DND-41 (cell line): ENCODE measurements around the gene CHKB.

Experiments
- ATAC-seq: fragments of 200-7000 bp; cut with Tn5 transposase; 3 replicates; pipeline ENCODE4 v1.9.1; 2021; ENCODE audit warnings: low read depth; ENCODE audit not compliant: insufficient read depth
- DNase-seq: peaks from one replicate; pipeline ENCODE4 v3.0.0-alpha.2; 2020
- H2AFZ ChIP-seq: 2 replicates; pipeline ENCODE4 v1.6.0; 2012; ENCODE audit warnings: low read depth, low read length
- H3K27ac ChIP-seq: 2 replicates; pipeline ENCODE4 v1.5.1; 2012; ENCODE audit warnings: low read length, inconsistent platforms
- H3K27me3 ChIP-seq: fragments of 200-600 bp; sonication (generic); 2 replicates; pipeline ENCODE4 v1.6.0; 2012; ENCODE audit warnings: low read length, mild to moderate bottlenecking, inconsistent platforms; ENCODE audit not compliant: insufficient read depth, poor library complexity
- H3K36me3 ChIP-seq: 2 replicates; pipeline ENCODE4 v1.5.1; 2012; ENCODE audit warnings: low read length, inconsistent platforms; ENCODE audit not compliant: insufficient read depth
- H3K4me1 ChIP-seq: 2 replicates; pipeline ENCODE4 v1.5.1; 2012; ENCODE audit warnings: mild to moderate bottlenecking, low read length; ENCODE audit not compliant: insufficient read depth
- H3K4me2 ChIP-seq: 2 replicates; pipeline ENCODE4 v1.6.0; 2012; ENCODE audit warnings: mild to moderate bottlenecking, moderate library complexity, low read length, inconsistent platforms; ENCODE audit not compliant: insufficient read depth
- H3K4me3 ChIP-seq, 2 experiments: fragments of 200-600 bp in 1 of 2; shearing (Covaris generic) in 1 of 2; 2 replicates each; pipeline ENCODE4 v1.5.1; 2012 to 2016; ENCODE audit warnings: inconsistent platforms in 2 of 2, low read length in 2 of 2, mild to moderate bottlenecking in 2 of 2, low read depth in 1 of 2, moderate library complexity in 1 of 2
- H3K79me2 ChIP-seq: 2 replicates; pipeline ENCODE4 v1.6.0; 2012; ENCODE audit warnings: low read length, inconsistent platforms; ENCODE audit not compliant: insufficient read depth
- H3K9ac ChIP-seq: 2 replicates; pipeline ENCODE4 v1.6.0; 2012; ENCODE audit warnings: low read depth, mild to moderate bottlenecking, inconsistent platforms, low read length, moderate library complexity
- H3K9me3 ChIP-seq: 2 replicates; pipeline ENCODE4 v1.5.1; 2012; ENCODE audit warnings: low read length, moderate library complexity, mild to moderate bottlenecking, inconsistent platforms; ENCODE audit not compliant: insufficient read depth, severe bottlenecking
- H4K20me1 ChIP-seq: 2 replicates; pipeline ENCODE4 v1.6.0; 2012; ENCODE audit warnings: low read length; ENCODE audit not compliant: insufficient read depth
- CTCF ChIP-seq: IDR thresholded peaks from 2 replicates; pipeline ENCODE4 v1.5.1; 2012; ENCODE audit warnings: borderline replicate concordance, low read length, moderate library complexity, mild to moderate bottlenecking; ENCODE audit not compliant: poor library complexity, severe bottlenecking; ENCODE audit errors: extremely low read depth
- EZH2 ChIP-seq: IDR thresholded peaks from 3 replicates; pipeline ENCODE4 v1.6.1; 2012; ENCODE audit warnings: borderline replicate concordance, low read depth, mild to moderate bottlenecking, moderate library complexity, low read length, inconsistent platforms; ENCODE audit not compliant: severe bottlenecking

CHKB gene

DNA sequence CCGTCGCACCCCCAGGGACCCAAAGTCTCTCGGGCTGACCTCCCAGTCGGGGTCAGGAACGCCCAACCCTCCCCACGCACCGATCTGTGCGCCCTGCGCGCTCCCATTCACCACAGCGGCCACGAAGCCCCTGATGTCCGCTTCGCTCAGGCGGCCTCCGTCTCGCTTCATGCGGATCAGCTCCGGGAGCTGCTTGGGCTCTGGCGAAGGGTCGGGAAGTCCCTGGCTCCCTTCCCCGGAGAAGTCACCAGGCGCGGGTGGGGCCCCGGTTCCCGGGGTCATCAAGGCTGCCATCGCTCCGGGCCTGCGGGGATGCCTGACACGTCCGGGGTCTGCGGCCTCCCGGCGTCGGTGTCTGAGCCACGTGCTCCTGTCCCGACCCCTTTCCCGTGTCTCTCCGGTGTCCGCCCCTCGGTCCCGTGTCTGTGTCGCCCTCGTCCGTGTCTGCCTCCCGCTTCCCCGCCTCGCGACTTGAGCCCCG is 53.2 kb downstream of the CHKB start:
- Histone ChIP-seq H4K20me1 (peaks cover 10% of the 10 kb centered on the region), H3K27me3 (no peaks in the 10 kb centered on the region), H3K4me1 (peaks cover 20% of the 10 kb centered on the region), H2AFZ (no peak overlapping the region), H3K36me3 (peaks cover 2% of the 10 kb centered on the region), H3K4me2 (no peak overlapping the region), H3K4me3 (no peak overlapping the region), H3K79me2 (peaks cover 20% of the 10 kb centered on the region), H3K27ac (no peak overlapping the region), H3K9me3 (no peaks in the 10 kb centered on the region), H3K9ac (no peak overlapping the region)
- ATAC-seq (no peak), DNase-seq (no peak)
- TF ChIP-seq EZH2 (no peak), CTCF (no peak)
